Keratinocyte (primary cell): ENCODE results near the gene AP2A1. TPM values are rescaled to one million over a fixed set of nuclear protein-coding genes. Genes with fewer than 3 reads are reported as not detected.

Experiments
- DNase-seq: peaks from one replicate; pipeline ENCODE4 v3.0.0-alpha.2; 2011; ENCODE audit warnings: low read depth, missing footprints, low spot score
- FAIRE-seq: peaks from 2 replicates; lab custom pipeline; 2011; peaks lifted over from hg19 to GRCh38; lab: Jason Lieb, UNC
- H2AFZ ChIP-seq: 2 replicates; pipeline ENCODE4 v1.6.0; 2012; ENCODE audit warnings: low read length, control low read depth, inconsistent platforms; ENCODE audit not compliant: control insufficient read depth
- H3K27ac ChIP-seq: 2 replicates; pipeline ENCODE4 v1.5.1; 2011; ENCODE audit warnings: low read length; ENCODE audit not compliant: control insufficient read depth, insufficient read depth
- H3K27me3 ChIP-seq: 3 replicates; pipeline ENCODE4 v1.6.0; 2011; ENCODE audit warnings: low read length; ENCODE audit not compliant: control insufficient read depth, insufficient read depth; ENCODE audit errors: extremely low read depth
- H3K36me3 ChIP-seq, 2 experiments: 2 replicates in 1 of 2; 3 replicates in 1 of 2; pipeline ENCODE4 v1.5.1; 2011; ENCODE audit warnings: low read length in 2 of 2, mild to moderate bottlenecking in 1 of 2; ENCODE audit not compliant: control insufficient read depth in 2 of 2, insufficient read depth in 2 of 2; ENCODE audit errors: extremely low read depth in 1 of 2
- H3K4me1 ChIP-seq: 3 replicates; pipeline ENCODE4 v1.5.1; 2011; ENCODE audit warnings: low read length; ENCODE audit not compliant: control insufficient read depth, insufficient read depth; ENCODE audit errors: extremely low read depth
- H3K4me2 ChIP-seq: 3 replicates; pipeline ENCODE4 v1.6.0; 2011; ENCODE audit warnings: low read depth, low read length; ENCODE audit not compliant: control insufficient read depth, insufficient read depth; ENCODE audit errors: extremely low read depth
- H3K4me3 ChIP-seq, 3 experiments: fragments of 200-600 bp in 1 of 3; sonication (generic) in 1 of 3; 2 replicates in 2 of 3; 3 replicates in 1 of 3; pipeline ENCODE4 v1.5.1; 2011 to 2016; ENCODE audit warnings: low read length in 3 of 3, mild to moderate bottlenecking in 3 of 3, control low read depth in 2 of 3, inconsistent platforms in 1 of 3, low read depth in 1 of 3, mixed read lengths in 1 of 3, mixed run types in 1 of 3, moderate library complexity in 1 of 3; ENCODE audit not compliant: control insufficient read depth in 2 of 3, insufficient read depth in 2 of 3; ENCODE audit errors: extremely low read depth in 1 of 3
- H3K79me2 ChIP-seq: 2 replicates; pipeline ENCODE4 v1.6.0; 2012; ENCODE audit warnings: low read length; ENCODE audit not compliant: control insufficient read depth, insufficient read depth
- H3K9ac ChIP-seq: 3 replicates; pipeline ENCODE4 v1.6.0; 2011; ENCODE audit warnings: low read length; ENCODE audit not compliant: control insufficient read depth, insufficient read depth; ENCODE audit errors: extremely low read depth
- H3K9me1 ChIP-seq: 3 replicates; pipeline ENCODE4 v1.6.0; 2011; ENCODE audit warnings: low read length; ENCODE audit not compliant: control insufficient read depth, insufficient read depth; ENCODE audit errors: extremely low read depth
- H3K9me3 ChIP-seq: 2 replicates; pipeline ENCODE4 v1.5.1; 2012; ENCODE audit warnings: low read depth, low read length; ENCODE audit not compliant: control insufficient read depth
- H4K20me1 ChIP-seq: 3 replicates; pipeline ENCODE4 v1.6.0; 2011; ENCODE audit warnings: low read length; ENCODE audit not compliant: control insufficient read depth, insufficient read depth; ENCODE audit errors: extremely low read depth
- EZH2 ChIP-seq: IDR thresholded peaks from one replicate; pipeline ENCODE4 v1.6.1; 2012; ENCODE audit warnings: inconsistent platforms, mild to moderate bottlenecking, low read length, moderate library complexity
- dilution Hi-C: fragments of 300-500 bp; cut with MboI; formaldehyde crosslinking; loops from one replicate; pipeline ENCODE4 v1.7.0; 2020; ENCODE audit warnings: low sequenced_read_pairs; ENCODE audit not compliant: extremely low pct_ligation_motif_present
- polyA plus RNA-seq, 5 experiments: library from polyadenylated mRNA; depleted of rRNA in 3 of 5; stranded (reverse) in 3 of 5; stranded (forward) in 1 of 5; unstranded in 1 of 5; fragments of >200 nt; gene quantifications; 1 replicate in 1 of 5; 2 replicates in 3 of 5; 3 replicates in 1 of 5; pipeline versions ENCODE4 v1.2.1 to v1.2.3, GENCODE V29; 2011 to 2012; ENCODE audit warnings: missing spikeins in 2 of 5, low read depth in 1 of 5, low replicate concordance in 1 of 5
- small RNA-seq, 3 experiments: library from RNA; depleted of rRNA; stranded (forward); fragments of <200 nt; gene quantifications; one replicate each; pipeline ENCODE3, GENCODE V24; 2012; ENCODE audit warnings: low read depth in 3 of 3, low replicate concordance in 1 of 3; ENCODE audit not compliant: insufficient read length in 3 of 3
- TF ChIP-seq, protein P1 (sequence below), 3 experiments: IDR thresholded peaks in 1 of 3; conservative IDR thresholded peaks in 1 of 3; optimal IDR thresholded peaks in 1 of 3; 2 replicates in 2 of 3; 3 replicates in 1 of 3; pipeline versions ENCODE3 to v1.5.1; 2011; ENCODE audit warnings: low read length in 3 of 3, mild to moderate bottlenecking in 3 of 3, moderate library complexity in 2 of 3, control low read depth in 1 of 3, inconsistent platforms in 1 of 3; ENCODE audit not compliant: insufficient read depth in 2 of 3; ENCODE audit errors: extremely low read depth in 1 of 3

AP2A1 gene
- polyA plus RNA-seq, 1 donor (not counting 4 experiments of a cell fraction or from before 2014, with no cell fraction given): 36.7 TPM

GRCh38 chr19:49855676-49856573, 89.1 kb downstream of the AP2A1 start:
- dilution Hi-C loops: no loop called here
- H3K79me2 ChIP-seq: peaks cover 22% of the 10 kb centered on the region
- peaks cover 13% of the 10 kb centered on the region for H3K4me1 ChIP-seq
- peaks cover 20 to 28% of the 10 kb centered on the region in 2 experiments for H3K36me3 ChIP-seq
- no peak overlapping the region for H3K4me2 ChIP-seq
- no peak for DNase-seq
- H3K9me3 ChIP-seq: no peaks in the 10 kb centered on the region
- no peak for TF ChIP-seq EZH2
- TF ChIP-seq, protein P1, sequence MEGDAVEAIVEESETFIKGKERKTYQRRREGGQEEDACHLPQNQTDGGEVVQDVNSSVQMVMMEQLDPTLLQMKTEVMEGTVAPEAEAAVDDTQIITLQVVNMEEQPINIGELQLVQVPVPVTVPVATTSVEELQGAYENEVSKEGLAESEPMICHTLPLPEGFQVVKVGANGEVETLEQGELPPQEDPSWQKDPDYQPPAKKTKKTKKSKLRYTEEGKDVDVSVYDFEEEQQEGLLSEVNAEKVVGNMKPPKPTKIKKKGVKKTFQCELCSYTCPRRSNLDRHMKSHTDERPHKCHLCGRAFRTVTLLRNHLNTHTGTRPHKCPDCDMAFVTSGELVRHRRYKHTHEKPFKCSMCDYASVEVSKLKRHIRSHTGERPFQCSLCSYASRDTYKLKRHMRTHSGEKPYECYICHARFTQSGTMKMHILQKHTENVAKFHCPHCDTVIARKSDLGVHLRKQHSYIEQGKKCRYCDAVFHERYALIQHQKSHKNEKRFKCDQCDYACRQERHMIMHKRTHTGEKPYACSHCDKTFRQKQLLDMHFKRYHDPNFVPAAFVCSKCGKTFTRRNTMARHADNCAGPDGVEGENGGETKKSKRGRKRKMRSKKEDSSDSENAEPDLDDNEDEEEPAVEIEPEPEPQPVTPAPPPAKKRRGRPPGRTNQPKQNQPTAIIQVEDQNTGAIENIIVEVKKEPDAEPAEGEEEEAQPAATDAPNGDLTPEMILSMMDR (optimal IDR thresholded peaks at IDR 0.05 in 1 of 3, IDR thresholded peaks at IDR 0.05 in 1 of 3, conservative IDR thresholded peaks at IDR 0.05 in 1 of 3; ENCODE audit: extremely low read depth in 1 of 3, insufficient read depth in 2 of 3, low read length in 3 of 3): no peak
- no peaks in the 10 kb centered on the region for H3K27me3 ChIP-seq
- H3K9ac ChIP-seq: no peak overlapping the region
- no peak for FAIRE-seq
- H3K4me3 ChIP-seq: no peak overlapping the region
- H3K9me1 ChIP-seq: no peaks in the 10 kb centered on the region
- peaks cover 7% of the 10 kb centered on the region for H4K20me1 ChIP-seq
- no peak overlapping the region for H2AFZ ChIP-seq
- no peak overlapping the region for H3K27ac ChIP-seq

DNA sequence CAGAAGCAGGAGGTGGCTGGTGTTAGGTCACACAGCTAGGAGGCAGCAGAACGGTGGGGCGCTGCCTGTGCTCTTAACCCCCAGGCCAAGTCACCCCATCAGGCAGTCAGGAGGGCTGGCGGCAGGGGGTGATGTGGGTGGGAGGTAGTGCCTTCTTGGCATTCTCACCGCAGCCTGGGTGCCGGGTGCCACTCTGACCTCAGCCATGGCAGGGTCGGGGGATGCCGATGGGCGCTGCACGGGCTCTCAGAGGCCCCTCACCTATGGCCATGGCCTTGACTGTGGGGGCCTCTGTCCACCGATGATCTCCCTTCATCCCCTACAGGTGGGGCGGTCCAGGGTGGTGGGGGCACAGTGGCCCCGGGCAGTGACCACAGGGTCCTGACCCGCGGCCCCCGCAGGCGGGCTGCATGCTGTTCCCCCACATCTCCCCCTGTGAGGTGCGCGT, 89.8 kb downstream of the AP2A1 start:
- Histone ChIP-seq H3K9ac (no peak overlapping the region), H3K9me3 (no peaks in the 10 kb centered on the region), H3K27ac (no peak overlapping the region), H3K4me1 (peaks cover 16% of the 10 kb centered on the region), H3K36me3 (peaks cover 22 to 33% of the 10 kb centered on the region in 2 experiments), H3K9me1 (no peaks in the 10 kb centered on the region), H2AFZ (no peak overlapping the region), H3K27me3 (no peaks in the 10 kb centered on the region), H4K20me1 (peaks cover 7% of the 10 kb centered on the region), H3K4me2 (no peak overlapping the region), H3K79me2 (peaks cover 22% of the 10 kb centered on the region), H3K4me3 (no peak overlapping the region)
- TF ChIP-seq, protein P1 (optimal IDR thresholded peaks at IDR 0.05 in 1 of 3, IDR thresholded peaks at IDR 0.05 in 1 of 3, conservative IDR thresholded peaks at IDR 0.05 in 1 of 3; ENCODE audit: extremely low read depth in 1 of 3, insufficient read depth in 2 of 3, low read length in 3 of 3): peak in 1 of 3 experiments; percentile 2
- no peak for TF ChIP-seq EZH2
- DNase-seq (no peak), FAIRE-seq (no peak)
- dilution Hi-C loops: no loop called here

Small RNA genes within 50 kb of the gene (small RNA-seq; reads per million reads assigned to genes)
- 0 to 0.33 (median 0) reads per million in 3 experiments for gene MIR4749
- 0 to 4.3 (median 0.25) reads per million in 3 experiments for gene MIR6799
- 0.07 to 0.50 (median 0.33) reads per million in 3 experiments for gene RNU6-841P

Other genes starting within 250 kb of the AP2A1 start
- 0.10 to 0.14 TPM in 2 of 3 replicates, not detected in the other for gene RCN3, start 239.0 kb upstream of the AP2A1 start, polyA plus RNA-seq
- 36.6 to 63.6 TPM (median 42.7 TPM) in 3 replicates for gene NOSIP, start 186.4 kb upstream of the AP2A1 start, polyA plus RNA-seq
- gene PRRG2, start 185.7 kb upstream of the AP2A1 start, polyA plus RNA-seq: 5.2 to 7.5 TPM (median 5.3 TPM) in 3 replicates
- 0.35 to 1.1 TPM (median 0.42 TPM) in 3 replicates for gene PRR12, start 175.8 kb upstream of the AP2A1 start, polyA plus RNA-seq
- 98.1 to 184 TPM (median 154 TPM) in 3 replicates for gene RRAS, start 126.9 kb upstream of the AP2A1 start, polyA plus RNA-seq
- gene SCAF1, start 124.8 kb upstream of the AP2A1 start, polyA plus RNA-seq: 3.4 to 20.9 TPM (median 5.8 TPM) in 3 replicates
- gene IRF3, start 101.1 kb upstream of the AP2A1 start, polyA plus RNA-seq: 50.4 to 67.5 TPM (median 57.7 TPM) in 3 replicates
- gene BCL2L12, start 101.1 kb upstream of the AP2A1 start, polyA plus RNA-seq: 11.8 to 14.8 TPM (median 14.0 TPM) in 3 replicates
- 280 to 322 TPM (median 311 TPM) in 3 replicates for gene PRMT1, start 89.7 kb upstream of the AP2A1 start, polyA plus RNA-seq
- 0.73 to 0.76 TPM (median 0.73 TPM) in 3 replicates for gene ADM5, start 77.4 kb upstream of the AP2A1 start, polyA plus RNA-seq
- gene CPT1C, start 75.9 kb upstream of the AP2A1 start, polyA plus RNA-seq: 0.39 to 0.49 TPM (median 0.41 TPM) in 3 replicates
- 1.3 to 2.2 TPM (median 1.9 TPM) in 3 replicates for gene TSKS, start 3.7 kb upstream of the AP2A1 start, polyA plus RNA-seq
- gene FUZ, start 46.3 kb downstream of the AP2A1 start, polyA plus RNA-seq: 2.6 to 4.7 TPM (median 3.7 TPM) in 3 replicates
- 12.5 to 37.0 TPM (median 13.9 TPM) in 3 replicates for gene MED25, start 51.3 kb downstream of the AP2A1 start, polyA plus RNA-seq
- 22.9 to 49.0 TPM (median 32.1 TPM) in 3 replicates for gene PTOV1, start 84.2 kb downstream of the AP2A1 start, polyA plus RNA-seq
- gene PNKP, start 100.6 kb downstream of the AP2A1 start, polyA plus RNA-seq: 19.3 to 26.4 TPM (median 19.6 TPM) in 3 replicates
- gene AKT1S1, start 110.4 kb downstream of the AP2A1 start, polyA plus RNA-seq: 27.2 to 43.8 TPM (median 28.8 TPM) in 3 replicates
- gene TBC1D17, start 110.7 kb downstream of the AP2A1 start, polyA plus RNA-seq: 9.0 to 25.6 TPM (median 9.4 TPM) in 3 replicates
- gene IL4I1, start 129.9 kb downstream of the AP2A1 start, polyA plus RNA-seq: 0.09 to 0.22 TPM (median 0.13 TPM) in 3 replicates
- gene ATF5, start 162.2 kb downstream of the AP2A1 start, polyA plus RNA-seq: 4.6 to 9.3 TPM (median 6.0 TPM) in 3 replicates
- 10.1 to 16.6 TPM (median 12.9 TPM) in 3 replicates for gene NUP62, start 162.5 kb downstream of the AP2A1 start, polyA plus RNA-seq
- gene SIGLEC11, start 194.2 kb downstream of the AP2A1 start, polyA plus RNA-seq: not detected in 3 replicates